ENCODE results near the gene CNDP1. TPM values are rescaled to one million over a fixed set of nuclear protein-coding genes. Genes with fewer than 3 reads are reported as not detected.

The CNDP1 gene
- total RNA-seq, 1 experiment from 2014 or later, result not detected

DNA sequence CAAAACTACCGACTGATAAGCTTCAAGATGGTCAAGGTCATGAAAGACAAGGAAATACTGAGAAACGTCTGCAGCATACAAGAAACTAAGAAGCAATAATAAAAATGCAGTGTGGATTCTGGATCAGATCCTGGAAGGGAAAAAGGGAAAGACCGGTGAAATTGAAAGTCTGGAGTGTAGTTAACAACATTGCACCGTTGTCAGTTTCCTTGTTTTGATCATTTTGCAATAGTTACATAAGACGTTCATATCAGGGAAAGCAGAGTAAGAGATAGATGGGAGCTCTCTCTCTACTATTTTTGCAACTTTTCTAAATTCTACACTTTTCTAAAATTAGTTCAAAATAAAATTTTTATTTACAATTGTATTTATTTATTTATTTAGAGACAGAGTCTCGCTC lies 48.3 kb downstream of the CNDP1 start:
- Mint-ChIP-seq H3K36me3 (ENCODE audit: insufficient read depth, unreplicated experiment) (no peaks in the 10 kb centered on the region), H3K4me1 (ENCODE audit: insufficient read depth, unreplicated experiment) (peaks cover 5% of the 10 kb centered on the region), H3K27ac (ENCODE audit: low read depth, unreplicated experiment) (no peak overlapping the region), H3K9me3 (ENCODE audit: unreplicated experiment) (no peaks in the 10 kb centered on the region), H3K27me3 (ENCODE audit: insufficient read depth, unreplicated experiment) (peaks cover 66% of the 10 kb centered on the region), H3K4me3 (ENCODE audit: unreplicated experiment) (no peak overlapping the region)
- ChIA-PET CTCF (interaction anchor here (0.6 kb wide), 1 partner anchor 1024 kb away, joined by 3 read pairs; no protein-coding TSS in a partner anchor), POLR2A (interaction anchor here (0.9 kb wide), 1 partner anchor 1786 kb away, joined by 3 read pairs; no protein-coding TSS in a partner anchor)
- no peak for DNase-seq (ENCODE audit: unreplicated experiment)
- no TSS peak for BruUV-seq (replicated peaks)
- intact Hi-C loops (cut with micrococcal nuclease), result no loop called here
- TF ChIP-seq, protein P1, sequence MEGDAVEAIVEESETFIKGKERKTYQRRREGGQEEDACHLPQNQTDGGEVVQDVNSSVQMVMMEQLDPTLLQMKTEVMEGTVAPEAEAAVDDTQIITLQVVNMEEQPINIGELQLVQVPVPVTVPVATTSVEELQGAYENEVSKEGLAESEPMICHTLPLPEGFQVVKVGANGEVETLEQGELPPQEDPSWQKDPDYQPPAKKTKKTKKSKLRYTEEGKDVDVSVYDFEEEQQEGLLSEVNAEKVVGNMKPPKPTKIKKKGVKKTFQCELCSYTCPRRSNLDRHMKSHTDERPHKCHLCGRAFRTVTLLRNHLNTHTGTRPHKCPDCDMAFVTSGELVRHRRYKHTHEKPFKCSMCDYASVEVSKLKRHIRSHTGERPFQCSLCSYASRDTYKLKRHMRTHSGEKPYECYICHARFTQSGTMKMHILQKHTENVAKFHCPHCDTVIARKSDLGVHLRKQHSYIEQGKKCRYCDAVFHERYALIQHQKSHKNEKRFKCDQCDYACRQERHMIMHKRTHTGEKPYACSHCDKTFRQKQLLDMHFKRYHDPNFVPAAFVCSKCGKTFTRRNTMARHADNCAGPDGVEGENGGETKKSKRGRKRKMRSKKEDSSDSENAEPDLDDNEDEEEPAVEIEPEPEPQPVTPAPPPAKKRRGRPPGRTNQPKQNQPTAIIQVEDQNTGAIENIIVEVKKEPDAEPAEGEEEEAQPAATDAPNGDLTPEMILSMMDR (IDR thresholded peaks at IDR 0.05; ENCODE audit: unreplicated experiment), result no peak

DNA sequence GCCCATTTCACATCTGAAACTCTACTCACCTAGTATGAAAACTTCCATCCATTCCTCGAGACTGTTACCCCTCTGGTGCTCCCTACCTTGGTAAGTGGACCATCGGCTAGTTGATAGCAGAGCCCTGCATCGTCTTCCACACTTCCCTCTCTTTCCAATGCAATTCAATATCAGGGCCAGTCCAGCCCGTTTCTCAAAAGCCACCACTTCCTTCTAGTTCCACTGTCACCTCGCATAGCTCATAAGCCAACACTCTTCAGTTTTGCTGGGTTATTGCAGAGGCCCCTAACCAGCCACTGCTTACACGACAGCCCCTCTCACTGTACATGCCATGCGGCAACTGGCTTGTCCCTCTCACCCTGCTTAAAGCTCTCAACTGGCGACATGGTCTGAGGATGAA lies 53.1 kb downstream of the CNDP1 start:
- H3K36me3 Mint-ChIP-seq (ENCODE audit: insufficient read depth, unreplicated experiment), result no peaks in the 10 kb centered on the region
- H3K4me1 Mint-ChIP-seq (ENCODE audit: insufficient read depth, unreplicated experiment), result peaks cover 5% of the 10 kb centered on the region
- H3K27ac Mint-ChIP-seq (ENCODE audit: low read depth, unreplicated experiment), result no peak overlapping the region
- BruUV-seq (replicated peaks), result no TSS peak
- H3K27me3 Mint-ChIP-seq (ENCODE audit: insufficient read depth, unreplicated experiment), result peaks cover 49% of the 10 kb centered on the region
- H3K4me3 Mint-ChIP-seq (ENCODE audit: unreplicated experiment), result no peak overlapping the region
- ChIA-PET POLR2A (interaction anchor here (1.9 kb wide), 1 partner anchor 10 kb away, joined by 6 read pairs; the partner anchor contains the start of gene ZNF407), CTCF (interaction anchor here (0.9 kb wide), 1 partner anchor 9 kb away, joined by 3 read pairs; no protein-coding TSS in a partner anchor)
- intact Hi-C loops (cut with micrococcal nuclease), result no loop called here
- no peaks in the 10 kb centered on the region for H3K9me3 Mint-ChIP-seq (ENCODE audit: unreplicated experiment)
- TF ChIP-seq, protein P1 (IDR thresholded peaks at IDR 0.05; ENCODE audit: unreplicated experiment), result no peak
- DNase-seq (ENCODE audit: unreplicated experiment), result no peak

DNA sequence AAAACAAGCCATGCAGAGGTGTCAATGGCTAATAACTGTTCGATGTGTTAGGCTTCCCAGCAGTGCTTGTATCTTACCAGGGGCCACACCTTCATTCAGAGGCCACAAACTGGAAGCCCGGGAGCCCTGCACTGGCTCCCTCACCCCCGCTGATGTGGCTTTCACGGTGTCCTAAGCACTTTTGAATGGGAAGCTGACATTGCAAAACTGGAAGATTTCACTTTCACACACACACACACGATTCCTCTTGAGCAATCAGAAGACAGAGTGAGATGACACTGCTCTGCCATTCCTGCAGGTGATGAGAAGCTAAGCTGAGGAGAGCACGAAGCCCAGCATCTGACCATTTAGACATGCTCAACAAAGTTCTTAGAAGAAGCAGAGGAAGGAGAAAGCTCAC lies 54.7 kb downstream of the CNDP1 start:
- TF ChIP-seq, protein P1 (IDR thresholded peaks at IDR 0.05; ENCODE audit: unreplicated experiment), result no peak
- H3K27me3 Mint-ChIP-seq (ENCODE audit: insufficient read depth, unreplicated experiment), result peaks cover 41% of the 10 kb centered on the region
- H3K4me3 Mint-ChIP-seq (ENCODE audit: unreplicated experiment), result no peak overlapping the region
- DNase-seq (ENCODE audit: unreplicated experiment), result peak; percentile 21
- no TSS peak for BruUV-seq (replicated peaks)
- intact Hi-C loops (cut with micrococcal nuclease), result no loop called here
- CTCF ChIA-PET, result interaction anchor here (0.6 kb wide), 1 partner anchor 39 kb away, joined by 4 read pairs; no protein-coding TSS in a partner anchor
- POLR2A ChIA-PET, result interaction anchor here (1.9 kb wide), 1 partner anchor 8 kb away, joined by 6 read pairs; the partner anchor contains the start of gene ZNF407
- no peaks in the 10 kb centered on the region for H3K9me3 Mint-ChIP-seq (ENCODE audit: unreplicated experiment)
- peaks cover 15% of the 10 kb centered on the region for H3K36me3 Mint-ChIP-seq (ENCODE audit: insufficient read depth, unreplicated experiment)
- H3K4me1 Mint-ChIP-seq (ENCODE audit: insufficient read depth, unreplicated experiment), result peaks cover 5% of the 10 kb centered on the region
- H3K27ac Mint-ChIP-seq (ENCODE audit: low read depth, unreplicated experiment), result no peak overlapping the region

DNA sequence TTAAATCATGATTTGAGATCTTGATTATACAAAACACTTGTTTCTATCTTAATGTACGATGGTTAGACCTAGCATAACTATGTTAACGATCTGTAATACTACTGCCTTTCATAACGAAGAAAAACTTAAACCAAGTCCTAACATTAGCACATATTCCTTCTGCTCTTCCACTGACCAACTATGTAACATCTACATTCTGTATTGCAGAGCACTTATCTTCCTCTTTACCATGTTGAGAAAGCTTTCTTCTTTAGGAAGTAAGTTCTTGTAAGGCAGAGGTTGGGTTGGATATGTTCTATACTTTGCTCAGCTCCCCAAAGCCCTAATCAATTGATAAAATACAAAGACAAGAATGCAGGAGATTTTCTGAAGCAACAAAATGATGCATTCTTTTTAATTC lies 55.5 kb downstream of the CNDP1 start:
- peaks cover 37% of the 10 kb centered on the region for H3K27me3 Mint-ChIP-seq (ENCODE audit: insufficient read depth, unreplicated experiment)
- no peak for DNase-seq (ENCODE audit: unreplicated experiment)
- H3K9me3 Mint-ChIP-seq (ENCODE audit: unreplicated experiment), result no peaks in the 10 kb centered on the region
- H3K27ac Mint-ChIP-seq (ENCODE audit: low read depth, unreplicated experiment), result no peak overlapping the region
- TF ChIP-seq, protein P1 (IDR thresholded peaks at IDR 0.05; ENCODE audit: unreplicated experiment), result no peak
- no peak overlapping the region for H3K4me3 Mint-ChIP-seq (ENCODE audit: unreplicated experiment)
- intact Hi-C loops (cut with micrococcal nuclease), result no loop called here
- ChIA-PET CTCF (interaction anchor here (0.6 to 1.8 kb wide), 2 partner anchors 38 to 254 kb away, joined by 3 to 4 read pairs; no protein-coding TSS in a partner anchor), POLR2A (interaction anchor here (1.3 kb wide), 1 partner anchor 9 kb away, joined by 4 read pairs; no protein-coding TSS in a partner anchor)
- peaks cover 23% of the 10 kb centered on the region for H3K36me3 Mint-ChIP-seq (ENCODE audit: insufficient read depth, unreplicated experiment)
- no TSS peak for BruUV-seq (replicated peaks)
- peaks cover 5% of the 10 kb centered on the region for H3K4me1 Mint-ChIP-seq (ENCODE audit: insufficient read depth, unreplicated experiment)

Measured in MCF 10A (cell line).